RPMI8226 (cell line): ENCODE data around the gene ZNF530.

Experiments
- DNase-seq: peaks from one replicate; pipeline ENCODE4 v3.0.0-alpha.2; 2015

The ZNF530 gene

DNA sequence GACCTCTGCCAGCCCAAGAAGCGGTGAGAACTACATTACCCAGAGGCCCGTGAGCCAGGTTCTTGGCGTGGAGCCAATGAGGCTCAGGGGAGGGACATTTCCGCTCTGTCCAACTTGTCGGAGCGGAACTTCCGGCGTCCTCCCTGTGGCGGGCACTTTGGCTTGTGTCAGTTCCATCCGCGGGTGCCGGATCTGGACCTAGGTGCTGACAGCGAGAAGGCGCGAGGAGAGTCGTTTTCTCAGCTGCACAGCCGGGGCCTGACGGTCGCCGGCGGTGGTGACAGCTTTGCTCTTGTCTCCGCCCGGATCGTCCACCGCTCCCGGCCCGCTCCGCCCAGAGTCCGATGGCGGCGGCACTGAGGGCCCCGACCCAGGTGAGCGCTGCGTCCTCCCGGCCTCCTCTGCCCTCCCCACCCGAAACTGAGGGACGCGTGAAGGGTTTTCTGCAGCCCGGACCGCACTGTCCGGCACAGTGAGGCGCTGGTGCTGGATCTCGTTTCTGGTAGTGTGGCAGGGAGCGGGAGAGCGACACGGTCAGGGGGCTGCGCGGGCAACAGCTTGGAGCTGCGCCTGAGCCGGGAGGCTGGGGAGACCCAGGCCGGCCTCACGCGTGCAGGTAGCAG lies at the start of gene ZNF530:
TSS of gene ZNF530 (plus strand) at position 125 of the 623 bp plus-strand sequence. CDS start 4,461 bp downstream, outside the sequence.
- DNase-seq, result peak; percentile 97

DNA sequence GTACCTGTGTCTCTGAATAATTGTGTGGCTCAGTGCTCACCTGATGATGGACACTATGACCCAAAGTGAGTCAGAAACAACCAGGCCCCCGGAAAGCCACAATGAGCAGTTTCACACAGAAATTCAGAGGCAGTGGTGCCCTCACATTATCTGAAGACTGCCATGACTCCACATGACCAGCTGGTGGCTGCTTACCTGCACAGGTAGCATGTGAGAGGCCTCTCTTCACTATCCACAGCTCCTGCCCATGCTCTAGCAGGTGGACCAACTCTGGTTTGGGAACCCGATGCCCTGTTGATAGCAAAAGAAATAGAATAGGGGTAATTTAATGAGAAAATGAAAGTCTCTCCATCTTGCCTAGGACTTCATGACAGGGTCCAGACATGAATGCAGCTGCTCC lies 47.3 kb upstream of the ZNF530 start:
- no peak for DNase-seq

DNA sequence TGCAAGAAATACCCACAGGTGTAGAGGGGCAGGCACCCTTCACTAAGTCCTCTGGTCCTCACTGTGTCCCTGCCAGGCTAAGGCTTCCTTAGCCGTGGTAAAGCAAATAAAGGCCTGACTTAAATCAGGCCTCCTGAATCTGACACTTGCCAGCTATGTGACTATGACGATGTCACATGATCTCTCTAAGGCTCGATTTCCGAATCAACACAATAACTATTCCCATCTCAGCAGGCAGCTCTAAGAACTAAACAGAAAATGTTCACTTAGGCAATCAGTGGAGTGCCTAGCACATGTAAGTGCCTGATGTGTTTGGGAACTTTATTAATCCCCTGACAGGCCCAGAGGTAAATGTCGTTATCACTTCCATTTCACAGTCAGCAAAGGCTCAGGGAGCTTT lies 42.0 kb upstream of the ZNF530 start:
- no peak for DNase-seq

DNA sequence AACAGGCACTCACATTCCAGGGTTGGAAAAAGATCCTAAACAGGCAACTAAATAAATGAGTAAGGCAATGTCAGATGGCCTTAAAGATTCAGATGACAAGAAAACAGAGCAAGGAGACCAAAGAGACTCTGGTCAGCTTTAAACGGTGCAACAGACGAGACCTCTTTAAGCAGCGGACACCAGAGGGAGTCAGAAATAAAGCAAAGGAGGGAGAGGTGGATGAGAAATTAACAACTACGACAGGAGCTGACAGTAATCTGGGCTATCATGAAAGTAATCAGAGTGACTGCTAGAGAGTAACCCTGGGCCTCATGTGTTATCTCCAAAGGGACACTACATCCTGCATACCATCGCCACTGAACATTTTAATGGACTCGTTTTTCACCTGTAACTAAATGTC lies 41.2 kb upstream of the ZNF530 start:
- no peak for DNase-seq

- DNase-seq, result peak; percentile 40
Measured at GRCh38 chr19:57559008-57559403, 40.7 kb upstream of the ZNF530 start.

- DNase-seq, result peak; percentile 91
Measured at GRCh38 chr19:57559404-57560025, 40.2 kb upstream of the ZNF530 start, which contains the start of gene ZNF550. Gene ZNF550, minus strand, starts transcription at chr19:57559863. Its CDS starts 181 bp downstream, at chr19:57559682.

DNA sequence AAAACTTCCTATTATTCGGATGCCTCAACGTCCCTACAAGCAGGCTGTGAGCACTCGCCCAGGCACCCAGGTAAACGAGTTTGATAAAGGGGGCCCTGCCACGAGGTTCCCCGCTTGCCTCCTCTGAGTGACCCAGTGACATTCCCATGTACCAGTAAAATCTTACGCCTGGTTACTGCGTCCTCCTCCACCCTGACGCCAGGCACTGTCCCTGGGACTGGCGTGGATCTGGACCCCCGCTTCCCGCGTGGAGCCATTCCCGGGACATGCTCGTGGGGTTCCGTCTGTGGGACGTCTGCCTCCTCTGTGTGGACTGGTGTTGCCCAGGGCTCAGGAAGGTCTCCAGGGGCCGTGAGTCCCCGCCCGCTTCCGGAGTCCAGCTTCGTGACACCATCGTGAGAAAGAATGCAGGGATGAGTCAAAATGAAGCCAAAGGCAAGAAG lies 39.6 kb upstream of the ZNF530 start:
- DNase-seq, result no peak

DNA sequence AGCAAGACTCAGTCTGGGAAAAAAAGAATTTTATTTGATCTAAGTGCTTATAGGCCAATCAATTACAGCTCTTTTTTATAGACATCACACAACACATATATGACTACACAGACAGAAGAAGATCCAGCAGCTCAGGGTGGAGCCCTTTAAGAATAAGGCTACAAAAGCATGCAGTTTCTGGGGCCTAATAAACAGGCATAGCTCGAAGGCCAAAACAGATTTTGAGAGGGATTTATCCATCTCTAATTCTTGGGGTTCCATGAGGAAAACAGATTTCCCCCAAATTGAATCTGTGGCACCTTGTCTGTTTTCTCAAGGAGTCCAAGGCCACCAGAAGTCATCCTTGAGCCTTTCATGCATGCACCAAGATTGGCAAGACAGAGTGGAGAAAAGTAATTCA lies 36.1 kb upstream of the ZNF530 start:
- no peak for DNase-seq

- peak; percentile 41 for DNase-seq
Measured at GRCh38 chr19:57566396-57567265, 33.1 kb upstream of the ZNF530 start.

DNA sequence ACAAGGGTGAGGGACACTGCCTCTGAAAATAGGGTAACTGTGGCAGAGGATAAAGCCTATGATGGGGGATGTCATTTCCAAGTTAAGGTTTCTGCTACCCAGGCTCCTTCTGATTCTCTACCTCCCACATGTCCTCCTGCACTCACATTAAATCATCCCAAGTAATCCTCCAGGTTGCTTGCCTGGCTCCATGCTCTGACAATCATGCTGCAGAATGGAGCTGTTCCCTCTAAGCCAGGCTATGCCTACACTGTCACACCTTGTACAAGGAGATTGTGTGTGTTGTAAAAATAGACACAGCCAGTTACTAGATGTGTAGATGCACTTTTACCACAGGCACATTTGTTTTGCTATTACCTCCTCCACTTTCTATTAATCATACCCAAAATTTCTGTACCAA lies 29.0 kb upstream of the ZNF530 start:
- no peak for DNase-seq

DNA sequence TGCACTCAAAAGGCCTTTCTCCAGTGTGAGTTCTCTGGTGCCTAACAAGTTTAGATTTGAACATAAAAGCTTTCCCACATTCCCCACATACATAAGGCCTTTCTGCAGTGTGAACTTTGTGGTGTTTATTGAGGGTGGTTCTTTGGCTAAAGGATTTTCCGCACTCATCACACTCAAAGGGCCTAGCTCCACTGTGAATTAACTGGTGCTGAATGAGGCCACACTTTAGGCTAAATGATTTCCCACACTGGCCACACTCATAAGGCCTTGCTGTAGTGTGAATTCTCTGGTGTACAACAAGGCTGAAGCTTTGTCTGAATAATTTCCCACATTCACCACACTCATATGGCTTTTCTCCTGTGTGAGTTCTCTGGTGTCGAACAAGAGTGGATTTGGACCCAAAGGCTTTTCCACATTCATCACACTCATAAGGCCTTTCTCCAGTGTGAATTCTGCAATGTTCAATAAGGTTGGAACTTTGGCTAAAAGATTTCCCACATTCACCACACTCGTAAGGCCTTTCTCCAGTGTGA lies 27.2 kb upstream of the ZNF530 start:
- DNase-seq, result no peak

- DNase-seq, result no peak
Measured at GRCh38 chr19:57576661-57577060, 23.0 kb upstream of the ZNF530 start.

DNA sequence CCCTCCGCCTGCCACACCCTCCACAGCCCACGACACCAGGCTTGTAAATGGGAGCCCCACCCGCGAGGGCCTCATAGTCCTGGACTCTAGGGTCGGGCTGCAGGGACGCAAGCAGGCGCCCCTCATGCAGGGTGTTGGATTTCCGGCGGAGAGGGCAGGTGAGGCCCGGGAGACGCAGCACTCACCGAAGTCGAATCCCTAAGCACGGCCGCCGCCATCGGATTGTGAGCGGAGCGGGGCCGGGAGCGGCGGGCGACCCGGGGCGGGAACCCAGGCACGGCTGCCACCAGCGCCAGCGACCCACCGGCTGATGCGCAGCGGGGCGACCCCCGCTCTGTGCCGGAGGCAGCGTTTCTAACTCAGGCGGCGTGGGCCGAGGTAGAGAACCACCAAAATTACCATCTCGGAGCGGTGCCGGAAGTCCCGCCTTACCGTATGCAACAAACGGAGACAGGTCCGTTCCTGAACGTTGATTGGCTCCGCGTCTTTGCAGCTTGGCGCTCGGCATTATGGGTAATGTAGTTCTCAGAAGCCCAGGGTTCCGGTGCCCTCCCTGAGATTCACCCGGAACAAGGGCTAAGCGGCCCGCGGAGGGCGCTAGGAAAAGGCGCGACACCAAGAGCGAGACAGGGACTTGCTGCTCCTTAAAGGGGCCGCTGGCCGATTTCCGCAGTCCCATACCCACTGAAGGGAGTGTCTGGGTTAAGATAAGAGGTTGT lies 21.0 kb upstream of the ZNF530 start, which contains the start of gene ZNF416:
TSS of gene ZNF416 (minus strand) at position 425 of the 719 bp plus-strand sequence. CDS start at position 218, 207 bp downstream.
- DNase-seq, result peak; percentile 99

DNA sequence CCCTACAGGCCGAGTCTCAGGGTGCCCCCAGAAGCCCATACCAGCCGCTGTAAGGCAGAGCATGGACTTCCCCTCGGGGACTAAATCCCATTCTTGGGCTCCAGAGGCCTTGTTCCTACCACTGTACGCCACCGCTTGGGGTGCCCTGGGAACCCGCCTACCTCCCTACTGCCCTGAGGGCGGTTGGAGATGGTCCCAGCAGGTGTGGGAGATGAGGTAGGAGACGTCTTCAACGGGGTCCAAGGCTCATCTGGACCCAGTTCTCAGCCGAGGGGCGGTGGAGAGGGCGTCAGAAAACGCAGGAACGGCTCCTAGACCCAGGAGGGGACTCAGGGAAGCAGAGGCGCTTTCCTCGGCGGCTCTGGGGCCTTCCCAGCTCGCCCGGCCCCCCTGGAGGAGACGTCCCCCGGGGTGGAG lies 16.6 kb upstream of the ZNF530 start:
- no peak for DNase-seq

- DNase-seq, result peak; percentile 96
Measured at GRCh38 chr19:57583521-57584416, 15.9 kb upstream of the ZNF530 start, which contains the start of gene ZIK1. Gene ZIK1, plus strand, starts transcription at chr19:57584145. Its CDS starts 212 bp downstream, at chr19:57584357.

DNA sequence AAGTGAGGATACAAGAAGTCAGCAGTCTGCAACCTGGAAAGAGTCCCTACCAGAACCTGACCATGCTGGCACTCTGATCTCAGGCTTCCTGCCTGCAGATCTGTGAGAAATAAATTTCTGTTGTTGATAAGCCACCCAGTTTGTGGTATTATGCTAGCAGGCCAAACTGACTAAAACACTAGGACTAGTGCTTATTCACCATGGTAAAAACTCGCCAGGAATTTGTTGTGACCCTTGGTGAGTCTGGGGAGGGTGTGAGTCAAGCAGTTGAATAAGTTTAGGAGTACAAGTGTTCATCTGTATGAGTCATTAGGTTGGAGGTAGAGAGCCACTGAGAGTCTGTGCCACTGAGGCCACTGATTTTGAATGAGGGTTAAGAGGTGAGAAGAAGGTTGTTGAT lies 12.2 kb upstream of the ZNF530 start:
- DNase-seq, result no peak

DNA sequence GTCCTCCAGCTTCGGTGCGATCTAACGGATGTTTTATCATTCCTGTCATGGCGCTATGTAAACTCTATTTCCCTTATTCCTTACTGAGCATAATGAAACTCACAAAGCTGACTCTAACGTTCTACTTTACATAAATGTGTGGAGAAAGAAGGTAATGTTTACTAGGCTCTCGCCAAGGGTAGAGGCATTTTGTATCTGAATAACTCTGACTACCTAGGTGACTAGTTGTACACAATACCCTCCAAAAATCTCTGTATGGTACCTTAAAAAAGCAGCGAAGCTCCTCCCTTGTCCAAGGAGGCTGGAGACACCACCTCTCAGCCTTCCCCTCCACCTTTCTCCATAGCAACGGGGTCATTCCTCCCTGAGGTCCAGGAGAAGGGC lies 316 bp upstream of the ZNF530 start:
- DNase-seq, result no peak

DNA sequence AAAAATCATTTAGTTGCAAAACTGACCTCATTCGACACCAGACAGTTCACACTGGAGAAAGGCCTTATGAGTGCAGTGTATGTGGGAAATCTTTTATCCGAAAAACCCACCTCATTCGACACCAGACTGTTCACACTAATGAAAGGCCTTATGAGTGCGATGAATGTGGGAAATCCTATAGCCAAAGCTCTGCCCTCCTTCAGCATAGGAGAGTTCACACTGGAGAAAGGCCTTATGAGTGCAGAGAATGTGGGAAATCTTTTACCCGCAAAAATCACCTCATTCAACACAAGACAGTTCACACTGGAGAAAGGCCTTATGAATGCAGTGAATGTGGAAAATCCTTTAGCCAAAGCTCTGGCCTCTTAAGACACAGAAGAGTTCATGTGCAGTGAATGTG lies 7.2 kb downstream of the ZNF530 start:
- no peak for DNase-seq

GRCh38 chr19:57611113-57611512 lies 11.4 kb downstream of the ZNF530 start:
- no peak for DNase-seq

GRCh38 chr19:57613941-57614743 lies 14.5 kb downstream of the ZNF530 start, which contains the start of gene ZNF134:
Gene ZNF134, plus strand, starts transcription at chr19:57614242. Its CDS starts 5,227 bp downstream, at chr19:57619469.
- DNase-seq, result peak; percentile 96
